Measurements from ENCODE around the gene VGLL3. TPM values are rescaled to one million over a fixed set of nuclear protein-coding genes. Genes with fewer than 3 reads are reported as not detected.

Gene VGLL3
- total and polyA plus RNA-seq, 2 of the 4 experiments (the other 2 are of a cell fraction): 46.2 to 97.3 TPM

GRCh38 chr3:86989006-86989405 lies 1.9 kb downstream of the VGLL3 start:
- ChIA-PET CTCF (interaction anchor here (0.6 to 0.9 kb wide), 2 partner anchors 33 to 172 kb away, joined by 3 read pairs; no protein-coding TSS in a partner anchor), POLR2A (ENCODE audit: unreplicated experiment) (no interaction called here)
- Histone ChIP-seq H4K5ac (ENCODE audit: low read depth, low read length) (no peak overlapping the region; the same call in none of the 2 replicates), H4K20me1 (ENCODE audit: insufficient read depth, low read length) (no peaks in the 10 kb centered on the region), H2BK20ac (ENCODE audit: low read depth, low read length) (no peak overlapping the region), H3K9ac (ENCODE audit: low read depth, low read length) (peak overlapping the region; percentile 99), H3K4me2 (ENCODE audit: low read depth, low read length) (peak overlapping the region; percentile 97), H3K23ac (ENCODE audit: low read depth, low read length) (peak overlapping the region; percentile 73; the same call in 1 of the 2 replicates), H4K8ac (ENCODE audit: low read depth in 2 of 2, low read length in 2 of 2) (peak overlapping the region in 1 of 2 experiments; percentile 68; a peak in 2 of 4 replicates), H2AFZ (replicated peaks; ENCODE audit: low read length, poor library complexity) (no peak overlapping the region), H2BK120ac (ENCODE audit: low read depth, low read length) (peak overlapping the region; percentile 38; the same call in 1 of the 2 replicates), H2BK5ac (ENCODE audit: low read depth, low read length, poor library complexity, severe bottlenecking) (peak overlapping the region; percentile 95), H3K4me1 (ENCODE audit: control insufficient read depth, insufficient read depth, low read length) (peaks cover 9% of the 10 kb centered on the region), H3K56ac (ENCODE audit: extremely low read depth, insufficient read depth, low read length) (peak overlapping the region; percentile 92; the same call in 1 of the 2 replicates), H3K36me3 (ENCODE audit: control insufficient read depth, insufficient read depth, low read length) (no peaks in the 10 kb centered on the region), H3K79me1 (ENCODE audit: low read depth in 1 of 2, low read length in 2 of 2) (peaks cover 0 to 22% of the 10 kb centered on the region in 2 experiments; a peak in 2 of 4 replicates), H3K18ac (ENCODE audit: low read depth, low read length) (peak overlapping the region; percentile 98), H3K27ac (ENCODE audit: insufficient read depth, low read length) (peak overlapping the region; percentile 97; the same call in 1 of the 2 replicates), H4K91ac (ENCODE audit: insufficient read depth, low read depth, low read length) (peak overlapping the region; percentile 34), H3K27me3 (ENCODE audit: control insufficient read depth, insufficient read depth, low read length) (no peaks in the 10 kb centered on the region), H2BK15ac (ENCODE audit: low read depth, low read length) (no peak overlapping the region), H3K9me1 (ENCODE audit: insufficient read depth, low read length) (no peaks in the 10 kb centered on the region), H2AK9ac (replicated peaks; ENCODE audit: low read depth, low read length, poor library complexity) (no peak overlapping the region), H3K4ac (ENCODE audit: low read depth, low read length) (peak overlapping the region; percentile 37; the same call in 1 of the 2 replicates), H3K9me3 (ENCODE audit: control insufficient read depth, insufficient read depth, low read length) (no peaks in the 10 kb centered on the region), H2AK5ac (ENCODE audit: low read depth, low read length) (no peak overlapping the region), H3K14ac (replicated peaks; ENCODE audit: low read depth, low read length) (peak overlapping the region; percentile 85), H3K4me3 (ENCODE audit: insufficient read depth, low read depth, low read length) (peak overlapping the region; percentile 99)
- DNase-seq (no peak), ATAC-seq (ENCODE audit: low read depth) (no peak)
- TF ChIP-seq CEBPB (IDR thresholded peaks at IDR 0.05; ENCODE audit: low read depth, low read length) (no peak), RAD21 (IDR thresholded peaks at IDR 0.05; ENCODE audit: low read length) (no peak), MXI1 (IDR thresholded peaks at IDR 0.05; ENCODE audit: borderline replicate concordance, low read depth, low read length) (no peak), RFX5 (IDR thresholded peaks at IDR 0.05; ENCODE audit: low read depth, low read length) (no peak), USF2 (IDR thresholded peaks at IDR 0.05; ENCODE audit: low read depth, low read length) (no peak), FOS (IDR thresholded peaks at IDR 0.05; ENCODE audit: low read depth, low read length) (no peak), ELK1 (IDR thresholded peaks at IDR 0.05; ENCODE audit: borderline replicate concordance, low read depth, low read length) (no peak), BHLHE40 (IDR thresholded peaks at IDR 0.05; ENCODE audit: low read depth, low read length) (no peak), RCOR1 (IDR thresholded peaks at IDR 0.05; ENCODE audit: insufficient replicate concordance, low read length) (no peak), SMC3 (IDR thresholded peaks at IDR 0.05; ENCODE audit: low read depth, low read length) (no peak), CHD1 (IDR thresholded peaks at IDR 0.05; ENCODE audit: low read depth, low read length) (no peak), NFE2L2 (IDR thresholded peaks at IDR 0.05; ENCODE audit: low read depth, low read length) (no peak), POLR2A (IDR thresholded peaks at IDR 0.05; ENCODE audit: low read depth, low read length) (no peak), MAFK (IDR thresholded peaks at IDR 0.05; ENCODE audit: low read depth, low read length) (no peak), CTCF (conservative IDR thresholded peaks at IDR 0.05; ENCODE audit: low read depth, low read length) (no peak), MAZ (IDR thresholded peaks at IDR 0.05; ENCODE audit: borderline replicate concordance, low read depth, low read length) (no peak)
- dilution Hi-C loops (cut with HindIII; ENCODE audit: low sequenced_read_pairs, unreplicated experiment) (no loop called here), intact Hi-C loops (cut with micrococcal nuclease) (no loop called here), in situ Hi-C loops (cut with MboI; ENCODE audit: low sequenced_read_pairs) (loop anchor here (25.0 kb wide), 1 partner anchor 1148 kb away; the partner anchor contains the start of gene C3orf38)
- BruUV-seq (replicated peaks): TSS peak; percentile 43
- WGBS, 2 experiments (ENCODE audit: extremely low coverage in 2 of 2, insufficient read length in 1 of 2): no CpG with 5 or more reads among the region's 1 CpG
